Spleen (tissue), 11 donors: Measurements from ENCODE around the gene TBL1XR1. TPM values are rescaled to one million over a fixed set of nuclear protein-coding genes. Genes with fewer than 3 reads are reported as not detected.
A peak's percentile ranks its signal among the peaks of the same experiment; 100 is the strongest.

Source experiments
- DNase-seq: peaks from one replicate; pipeline ENCODE4 v3.0.0-alpha.2; 2020
- H3K27ac ChIP-seq, 8 donors: fragments of 200-600 bp; sonication (generic) in 7 of 8; 1 replicate in 4 of 8; 2 replicates in 4 of 8; pipeline versions ENCODE4 v1.5.0 to v1.8.0; 2016 to 2021; ENCODE audit warnings: inconsistent platforms in 4 of 8, mild to moderate bottlenecking in 4 of 8, moderate library complexity in 1 of 8
- H3K27me3 ChIP-seq, 7 donors: fragments of 200-600 bp; sonication (generic) in 6 of 7; replicated peaks in 1 of 7; 1 replicate in 4 of 7; 2 replicates in 3 of 7; pipeline versions ENCODE4 v1.5.0 to v1.8.0; 2016 to 2021; ENCODE audit warnings: inconsistent platforms in 3 of 7, mild to moderate bottlenecking in 1 of 7
- H3K36me3 ChIP-seq, 6 donors: fragments of 200-600 bp; sonication (generic) in 5 of 6; 1 replicate in 4 of 6; 2 replicates in 2 of 6; pipeline versions ENCODE4 v1.5.0 to v1.8.0; 2016 to 2021; ENCODE audit warnings: inconsistent platforms in 2 of 6
- H3K4me1 ChIP-seq, 6 donors: fragments of 200-600 bp; sonication (generic) in 5 of 6; 1 replicate in 3 of 6; 2 replicates in 3 of 6; pipeline versions ENCODE4 v1.5.0 to v1.8.0; 2016 to 2021; ENCODE audit warnings: inconsistent platforms in 3 of 6
- H3K4me3 ChIP-seq, 8 donors: fragments of 200-600 bp; sonication (generic) in 7 of 8; 1 replicate in 4 of 8; 2 replicates in 4 of 8; pipeline versions ENCODE4 v1.5.0 to v1.8.0; 2016 to 2021; ENCODE audit warnings: inconsistent platforms in 4 of 8, mild to moderate bottlenecking in 4 of 8, moderate library complexity in 2 of 8
- H3K9me3 ChIP-seq, 8 donors: fragments of 200-600 bp; sonication (generic) in 7 of 8; 1 replicate in 4 of 8; 2 replicates in 4 of 8; pipeline versions ENCODE4 v1.5.0 to v1.8.0; 2016 to 2021; ENCODE audit warnings: inconsistent platforms in 4 of 8
- CTCF ChIP-seq, 11 experiments: fragments of 200-600 bp in 7 of 11; fragments of 450-650 bp in 4 of 11; sonication (generic) in 4 of 11; IDR thresholded peaks in 8 of 11; conservative IDR thresholded peaks in 3 of 11; 1 replicate in 7 of 11; 2 replicates in 4 of 11; pipeline versions ENCODE4 v1.4.0 to v1.8.0; 2016 to 2021; ENCODE audit warnings: antibody characterized with exemption in 11 of 11, inconsistent platforms in 4 of 11, mild to moderate bottlenecking in 1 of 11
- POLR2A ChIP-seq, 3 donors: fragments of 450-650 bp; IDR thresholded peaks; one replicate each; pipeline ENCODE4 v1.5.1; 2017; ENCODE audit warnings: antibody characterized with exemption in 3 of 3, mild to moderate bottlenecking in 1 of 3
- POLR2AphosphoS5 ChIP-seq, 3 donors: sonication (generic); formaldehyde crosslinking; IDR thresholded peaks; one replicate each; pipeline ENCODE4 v1.5.1; 2017; ENCODE audit warnings: antibody characterized with exemption in 3 of 3
- WGBS, 5 donors: extraction: QIAGEN DNeasy Blood & Tissue Kit in 3 of 5; methylation state at CpG; one replicate each; pipeline versions ENCODE4 v1.1.5 to v1.1.7; 2013 to 2018; 5-methylcytosine and 5-hydroxymethylcytosine counted together
- intact Hi-C: fragments of 100-400 bp; cut with DNase I; formaldehyde crosslinking; loops from one replicate; pipeline ENCODE4 v1.15.0; 2023; ENCODE audit warnings: low total_unique reads
- polyA plus RNA-seq, 3 donors: library from polyadenylated mRNA; stranded (reverse); fragments of 200-250 nt; gene quantifications; one replicate each; pipeline ENCODE4 v1.2.1, GENCODE V29; 2013
- total RNA-seq, 7 donors: library from RNA; depleted of rRNA in 3 of 7; stranded (reverse); fragments of >200 nt in 3 of 7; fragmentation: NEBNext Ultra II Directional in 4 of 7; extraction: Animal tissue kit (Norgen Biotek cat#: 25700) in 4 of 7; gene quantifications; one replicate each; pipeline versions ENCODE4 v1.1.0 to v1.2.1, GENCODE V29; 2016 to 2021
- donor health status: healthy with polysubstance abuse.
- donor health status: DM: no; HTN: no; CAD: no; lungs with moderate emphysema.
- donor health status: DM: no; HTN: no; CAD: no.
- donor health status: Bipolar disorder and iron deficiency.
- donor health status: healthy.
- donor health status: DM: no; HTN: no; CAD: no.
- donor health status: DM: yes; HTN: yes; CAD: no.

Gene TBL1XR1
- total and polyA plus RNA-seq, 10 donors: 32.4 to 168 (median 97.2) TPM

- no peak overlapping the region for H3K4me3 ChIP-seq
- intact Hi-C loops: loop anchor here (10.0 kb wide), 1 partner anchor 53 kb away; no protein-coding TSS in a partner anchor
- no peaks in the 10 kb centered on the region for H3K27me3 ChIP-seq
- WGBS, 5 donors: 50 to 82% (median 76%) methylated on average over 3 of the region's 3 CpGs
- no peak for DNase-seq
- H3K36me3 ChIP-seq: no peaks in the 10 kb centered on the region
- peaks cover 0 to 25% (median 7%) of the 10 kb centered on the region in 6 donors for H3K4me1 ChIP-seq
- H3K27ac ChIP-seq: peak overlapping the region in 2 of 8 donors; percentile 34 to 43
- no peaks in the 10 kb centered on the region for H3K9me3 ChIP-seq
- no peak for TF ChIP-seq POLR2AphosphoS5 (IDR thresholded peaks at IDR 0.05)
- TF ChIP-seq POLR2A (IDR thresholded peaks at IDR 0.05): no peak
- TF ChIP-seq CTCF (IDR thresholded peaks at IDR 0.05 in 8 of 11, conservative IDR thresholded peaks at IDR 0.05 in 3 of 11): no peak
Observed at GRCh38 chr3:177221744-177222143, 24.5 kb upstream of the TBL1XR1 start.

GRCh38 chr3:177220136-177220974, 23.1 kb upstream of the TBL1XR1 start:
- Histone ChIP-seq H3K27me3 (no peaks in the 10 kb centered on the region), H3K27ac (peak overlapping the region in 3 of 8 donors; percentile 2 to 43 (median 34)), H3K4me3 (no peak overlapping the region), H3K4me1 (peaks cover 0 to 25% (median 7%) of the 10 kb centered on the region in 6 donors), H3K36me3 (no peaks in the 10 kb centered on the region), H3K9me3 (no peaks in the 10 kb centered on the region)
- no peak for TF ChIP-seq CTCF (IDR thresholded peaks at IDR 0.05 in 8 of 11, conservative IDR thresholded peaks at IDR 0.05 in 3 of 11)
- no peak for TF ChIP-seq POLR2AphosphoS5 (IDR thresholded peaks at IDR 0.05)
- 78 to 85% (median 81%) methylated on average over 9 of the region's 9 CpGs for WGBS, 5 donors
- DNase-seq: no peak
- intact Hi-C loops: loop anchor here (10.0 kb wide), 1 partner anchor 54 kb away; no protein-coding TSS in a partner anchor

- 87 to 91% (median 90%) methylated on average over 7 of the region's 7 CpGs for WGBS, 5 donors
- Histone ChIP-seq H3K9me3 (no peaks in the 10 kb centered on the region), H3K4me1 (no peaks in the 10 kb centered on the region), H3K27me3 (no peaks in the 10 kb centered on the region), H3K27ac (no peak overlapping the region), H3K4me3 (no peak overlapping the region), H3K36me3 (no peaks in the 10 kb centered on the region)
- intact Hi-C loops: no loop called here
- TF ChIP-seq CTCF (IDR thresholded peaks at IDR 0.05 in 8 of 11, conservative IDR thresholded peaks at IDR 0.05 in 3 of 11) (no peak), POLR2AphosphoS5 (IDR thresholded peaks at IDR 0.05) (no peak), POLR2A (IDR thresholded peaks at IDR 0.05) (no peak)
- DNase-seq: no peak
Observed at GRCh38 chr3:177213801-177214535, 16.7 kb upstream of the TBL1XR1 start.

GRCh38 chr3:177212756-177213155, 15.5 kb upstream of the TBL1XR1 start:
- no peak overlapping the region for H3K4me3 ChIP-seq
- WGBS, 5 donors: 93 to 96% (median 95%) methylated on average over 8 of the region's 8 CpGs

More at GRCh38 chr3:177212756-177213155, 15.5 kb upstream of the TBL1XR1 start:
- intact Hi-C loops: no loop called here
- TF ChIP-seq CTCF (IDR thresholded peaks at IDR 0.05 in 8 of 11, conservative IDR thresholded peaks at IDR 0.05 in 3 of 11) (no peak), POLR2A (IDR thresholded peaks at IDR 0.05) (no peak), POLR2AphosphoS5 (IDR thresholded peaks at IDR 0.05) (no peak)
- H3K36me3 ChIP-seq: no peaks in the 10 kb centered on the region
- H3K27me3 ChIP-seq: no peaks in the 10 kb centered on the region
- H3K27ac ChIP-seq: no peak overlapping the region
- H3K4me1 ChIP-seq: no peaks in the 10 kb centered on the region
- H3K9me3 ChIP-seq: no peaks in the 10 kb centered on the region
- no peak for DNase-seq
